ENCODE measurements around the gene FBXO42. TPM values are rescaled to one million over a fixed set of nuclear protein-coding genes. Genes with fewer than 3 reads are reported as not detected.

Gene FBXO42
- total RNA-seq, 1 donor from 2014 or later: 28.8 TPM

DNA sequence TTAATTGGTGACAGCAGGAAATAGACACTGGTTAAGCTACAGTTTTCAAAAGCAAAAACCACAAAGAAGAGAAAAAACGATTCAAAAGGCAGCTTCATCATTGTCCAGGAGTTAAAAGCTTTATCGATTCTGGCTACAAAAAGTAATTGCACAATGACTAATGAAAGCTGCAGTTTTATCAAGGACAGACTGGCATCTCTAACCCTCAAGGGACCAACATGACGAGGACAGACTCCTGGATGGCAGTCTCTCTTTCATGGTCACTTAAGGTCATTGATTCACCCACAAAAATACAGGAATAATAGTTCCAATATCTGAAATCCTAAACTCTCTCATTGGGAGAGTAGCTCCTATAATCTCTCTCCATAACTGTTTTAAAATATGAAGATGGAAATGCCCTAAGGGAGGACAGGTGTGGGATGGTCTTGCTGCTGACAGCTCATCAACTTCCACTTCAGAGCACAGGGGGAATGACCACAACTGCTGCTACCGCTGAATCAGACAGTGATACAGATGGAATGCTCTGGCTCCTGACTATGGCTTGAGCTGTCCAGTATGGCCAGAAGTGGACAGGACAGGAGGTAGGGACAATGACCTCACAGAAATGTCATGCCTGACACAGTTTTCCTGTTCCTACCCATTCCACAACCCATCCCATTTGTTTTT, 97.9 kb downstream of the FBXO42 start:
- DNase-seq (ENCODE audit: low spot score in 2 of 2, unreplicated experiment in 2 of 2): no peak
- H3K36me3 Mint-ChIP-seq: peaks cover 7% of the 10 kb centered on the region
- H3K4me1 Mint-ChIP-seq: peaks cover 9% of the 10 kb centered on the region
- no peaks in the 10 kb centered on the region for H3K27me3 Mint-ChIP-seq (ENCODE audit: low read depth)
- no peaks in the 10 kb centered on the region for H3K9me3 Mint-ChIP-seq
- H3K27ac Mint-ChIP-seq: no peak overlapping the region
- no peak overlapping the region for H3K4me3 Mint-ChIP-seq
- TF ChIP-seq, protein P1, sequence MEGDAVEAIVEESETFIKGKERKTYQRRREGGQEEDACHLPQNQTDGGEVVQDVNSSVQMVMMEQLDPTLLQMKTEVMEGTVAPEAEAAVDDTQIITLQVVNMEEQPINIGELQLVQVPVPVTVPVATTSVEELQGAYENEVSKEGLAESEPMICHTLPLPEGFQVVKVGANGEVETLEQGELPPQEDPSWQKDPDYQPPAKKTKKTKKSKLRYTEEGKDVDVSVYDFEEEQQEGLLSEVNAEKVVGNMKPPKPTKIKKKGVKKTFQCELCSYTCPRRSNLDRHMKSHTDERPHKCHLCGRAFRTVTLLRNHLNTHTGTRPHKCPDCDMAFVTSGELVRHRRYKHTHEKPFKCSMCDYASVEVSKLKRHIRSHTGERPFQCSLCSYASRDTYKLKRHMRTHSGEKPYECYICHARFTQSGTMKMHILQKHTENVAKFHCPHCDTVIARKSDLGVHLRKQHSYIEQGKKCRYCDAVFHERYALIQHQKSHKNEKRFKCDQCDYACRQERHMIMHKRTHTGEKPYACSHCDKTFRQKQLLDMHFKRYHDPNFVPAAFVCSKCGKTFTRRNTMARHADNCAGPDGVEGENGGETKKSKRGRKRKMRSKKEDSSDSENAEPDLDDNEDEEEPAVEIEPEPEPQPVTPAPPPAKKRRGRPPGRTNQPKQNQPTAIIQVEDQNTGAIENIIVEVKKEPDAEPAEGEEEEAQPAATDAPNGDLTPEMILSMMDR (IDR thresholded peaks at IDR 0.05; ENCODE audit: unreplicated experiment): no peak

DNA sequence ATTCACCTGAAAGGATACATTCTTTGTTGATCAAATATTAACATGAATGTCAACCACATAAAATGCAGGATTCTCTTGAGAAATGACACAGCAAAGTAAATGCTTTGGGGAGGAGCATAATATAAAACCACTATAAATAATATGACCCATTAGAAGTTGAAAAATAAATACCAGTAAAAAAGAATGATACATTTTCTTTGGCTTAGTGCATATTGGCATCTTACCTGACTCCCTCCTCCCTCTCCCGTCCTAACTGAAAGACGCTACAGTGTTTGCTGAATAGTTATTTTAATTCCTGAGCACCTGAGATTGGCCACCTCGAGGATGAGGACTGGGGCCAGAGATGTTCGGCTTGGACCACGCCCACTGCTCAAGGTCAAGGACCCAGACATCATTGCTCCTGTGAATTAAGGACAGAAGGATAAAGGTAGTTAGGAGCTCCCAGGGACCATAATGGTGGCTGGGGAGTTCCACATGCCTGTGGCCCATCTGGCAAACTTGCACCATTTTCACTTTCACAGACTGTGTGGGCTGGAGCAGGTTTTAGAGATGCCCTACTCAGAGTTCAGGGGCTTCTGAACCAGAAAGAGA, 98.9 kb downstream of the FBXO42 start:
- no peak for DNase-seq (ENCODE audit: low spot score in 2 of 2, unreplicated experiment in 2 of 2)
- Mint-ChIP-seq H3K27ac (no peak overlapping the region), H3K36me3 (peaks cover 7% of the 10 kb centered on the region), H3K4me1 (peaks cover 18% of the 10 kb centered on the region), H3K27me3 (ENCODE audit: low read depth) (no peaks in the 10 kb centered on the region), H3K9me3 (no peaks in the 10 kb centered on the region), H3K4me3 (no peak overlapping the region)
- TF ChIP-seq, protein P1 (IDR thresholded peaks at IDR 0.05; ENCODE audit: unreplicated experiment): no peak

DNA sequence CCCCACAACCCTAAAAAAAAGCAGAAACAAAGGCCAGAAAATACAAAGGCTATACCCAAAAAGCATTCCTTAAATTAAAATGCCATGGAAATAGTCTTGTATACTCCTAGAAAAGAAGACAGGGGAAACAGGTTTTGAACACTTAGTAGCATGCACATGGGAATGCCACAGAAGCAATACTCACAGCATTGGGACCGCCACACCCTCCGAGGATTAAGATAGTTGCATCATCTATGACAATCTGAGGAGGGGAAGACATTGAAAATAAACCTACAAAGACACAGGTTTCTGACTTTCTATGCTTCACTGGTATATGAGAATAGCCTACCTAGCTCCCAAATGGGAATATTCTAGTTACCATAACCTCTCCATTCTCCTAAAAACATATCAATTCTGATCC, 99.4 kb downstream of the FBXO42 start:
- H3K4me1 Mint-ChIP-seq: peaks cover 23% of the 10 kb centered on the region
- DNase-seq (ENCODE audit: low spot score in 2 of 2, unreplicated experiment in 2 of 2): no peak
- TF ChIP-seq, protein P1 (IDR thresholded peaks at IDR 0.05; ENCODE audit: unreplicated experiment): no peak
- no peaks in the 10 kb centered on the region for H3K27me3 Mint-ChIP-seq (ENCODE audit: low read depth)
- H3K27ac Mint-ChIP-seq: no peak overlapping the region
- peaks cover 7% of the 10 kb centered on the region for H3K36me3 Mint-ChIP-seq
- no peak overlapping the region for H3K4me3 Mint-ChIP-seq
- no peaks in the 10 kb centered on the region for H3K9me3 Mint-ChIP-seq

DNA sequence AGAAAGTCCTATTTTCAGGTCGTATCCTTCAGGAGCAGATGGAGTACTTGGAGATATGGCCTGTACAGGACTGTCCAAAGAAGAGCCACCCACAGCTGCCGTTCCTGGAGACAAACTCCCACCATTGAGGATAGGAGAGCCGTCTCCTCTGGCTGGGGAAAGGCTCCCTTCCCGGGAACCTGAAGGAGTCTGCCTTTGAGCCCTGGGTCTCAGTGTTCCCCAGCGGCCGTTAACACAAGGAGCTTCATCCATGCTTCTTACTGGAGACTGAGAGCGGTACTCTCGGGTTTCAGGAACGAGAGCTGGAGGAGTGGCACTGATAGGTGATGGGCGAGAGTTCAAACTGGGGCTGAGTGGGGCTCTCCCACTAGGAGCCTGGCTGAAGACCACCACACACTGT, 100.9 kb downstream of the FBXO42 start:
- H3K27me3 Mint-ChIP-seq (ENCODE audit: low read depth): no peaks in the 10 kb centered on the region
- no peaks in the 10 kb centered on the region for H3K9me3 Mint-ChIP-seq
- TF ChIP-seq, protein P1 (IDR thresholded peaks at IDR 0.05; ENCODE audit: unreplicated experiment): no peak
- H3K36me3 Mint-ChIP-seq: peaks cover 16% of the 10 kb centered on the region
- no peak overlapping the region for H3K4me3 Mint-ChIP-seq
- no peak for DNase-seq (ENCODE audit: low spot score in 2 of 2, unreplicated experiment in 2 of 2)
- H3K27ac Mint-ChIP-seq: no peak overlapping the region
- H3K4me1 Mint-ChIP-seq: peaks cover 26% of the 10 kb centered on the region

DNA sequence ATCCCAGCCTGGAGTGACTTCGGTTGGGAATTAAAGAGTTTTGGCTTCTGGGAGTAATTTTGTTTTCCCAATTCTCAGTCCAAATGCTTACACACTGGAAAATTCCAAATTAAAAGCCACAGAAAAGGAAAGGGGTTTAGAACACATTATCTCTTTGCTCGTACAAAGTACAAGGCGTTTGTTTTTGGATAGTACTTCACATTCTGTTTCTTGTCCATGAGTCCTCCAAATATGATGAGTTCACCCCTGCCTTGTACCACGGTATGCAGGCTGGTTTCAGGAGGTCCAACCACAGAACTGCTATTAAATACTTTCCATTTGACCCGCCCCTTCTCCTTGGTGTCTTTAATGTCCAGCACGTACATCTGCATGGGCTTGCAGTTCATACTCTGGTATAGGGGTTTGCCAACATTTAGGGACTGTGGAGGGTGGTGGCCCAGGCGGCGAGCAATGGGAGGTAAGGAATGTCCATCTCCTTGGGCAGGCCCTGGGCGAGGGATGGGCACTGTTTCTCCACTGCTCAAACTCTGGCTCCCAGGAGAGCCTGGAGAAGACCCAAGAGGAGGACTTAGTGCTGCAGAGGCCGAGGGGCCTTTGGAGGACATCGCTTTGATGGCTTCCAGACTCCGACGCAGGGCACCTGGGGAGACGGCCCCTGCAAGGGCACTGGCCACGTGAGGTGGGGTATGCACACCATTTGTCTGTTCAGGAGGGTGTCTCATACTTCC, 101.6 kb downstream of the FBXO42 start:
- peaks cover 16% of the 10 kb centered on the region for H3K36me3 Mint-ChIP-seq
- H3K27ac Mint-ChIP-seq: no peak overlapping the region
- H3K9me3 Mint-ChIP-seq: no peaks in the 10 kb centered on the region
- TF ChIP-seq, protein P1 (IDR thresholded peaks at IDR 0.05; ENCODE audit: unreplicated experiment): no peak
- no peak for DNase-seq (ENCODE audit: low spot score in 2 of 2, unreplicated experiment in 2 of 2)
- H3K27me3 Mint-ChIP-seq (ENCODE audit: low read depth): no peaks in the 10 kb centered on the region
- no peak overlapping the region for H3K4me3 Mint-ChIP-seq
- H3K4me1 Mint-ChIP-seq: peaks cover 26% of the 10 kb centered on the region
